Activated effector memory CD4-positive, alpha-beta T cell treated with Interleukin-2 at 50 U/mL for 16 hours (primary cell): ENCODE results near the gene NUDT1.

Experiments used
- DNase-seq: peaks from one replicate; pipeline ENCODE4 v3.0.0-alpha.2; 2020

The NUDT1 gene

GRCh38 chr7:2241580-2242540 is at the start of gene NUDT1, which contains the start of gene MRM2:
Gene NUDT1, plus strand, starts transcription at chr7:2242226. Its CDS starts 2,349 bp downstream, at chr7:2244575.
Gene MRM2, minus strand, starts transcription at chr7:2242205. Its CDS starts 36 bp downstream, at chr7:2242169.
- DNase-seq, result peak; percentile 56

DNA sequence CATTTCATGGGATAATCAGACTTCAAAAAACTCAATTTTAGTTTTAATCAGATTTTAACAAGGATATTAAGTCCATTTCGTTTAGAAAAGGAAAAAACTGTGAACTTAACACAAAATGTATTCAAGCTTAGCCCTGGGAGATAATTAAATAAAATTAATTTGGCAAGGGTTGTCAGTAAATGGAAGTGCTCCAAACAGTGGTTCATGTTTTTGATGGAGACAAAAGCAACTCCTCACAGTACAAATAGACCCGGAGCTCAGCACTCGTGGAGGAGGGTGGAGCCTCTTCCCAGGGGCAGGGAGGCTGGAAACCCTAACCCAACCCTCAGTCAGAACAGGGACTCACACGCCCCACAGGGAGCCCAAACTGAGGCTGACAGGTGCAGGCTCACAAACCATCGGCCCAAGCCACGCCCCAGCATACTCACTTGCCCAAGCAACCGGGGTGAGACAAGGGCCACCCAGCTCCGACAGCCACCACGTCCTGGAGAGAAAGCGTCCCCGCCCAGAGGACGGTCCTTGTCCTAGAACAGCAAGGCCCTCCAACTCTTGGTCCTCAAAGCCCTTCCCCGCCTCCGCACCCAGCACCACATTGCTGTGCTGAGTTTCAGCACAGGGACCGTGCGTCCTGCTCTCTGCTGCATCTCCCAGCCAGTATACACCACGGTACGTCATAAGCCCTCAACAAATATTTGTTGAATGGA is 49.0 kb upstream of the NUDT1 start:
- DNase-seq, result no peak

DNA sequence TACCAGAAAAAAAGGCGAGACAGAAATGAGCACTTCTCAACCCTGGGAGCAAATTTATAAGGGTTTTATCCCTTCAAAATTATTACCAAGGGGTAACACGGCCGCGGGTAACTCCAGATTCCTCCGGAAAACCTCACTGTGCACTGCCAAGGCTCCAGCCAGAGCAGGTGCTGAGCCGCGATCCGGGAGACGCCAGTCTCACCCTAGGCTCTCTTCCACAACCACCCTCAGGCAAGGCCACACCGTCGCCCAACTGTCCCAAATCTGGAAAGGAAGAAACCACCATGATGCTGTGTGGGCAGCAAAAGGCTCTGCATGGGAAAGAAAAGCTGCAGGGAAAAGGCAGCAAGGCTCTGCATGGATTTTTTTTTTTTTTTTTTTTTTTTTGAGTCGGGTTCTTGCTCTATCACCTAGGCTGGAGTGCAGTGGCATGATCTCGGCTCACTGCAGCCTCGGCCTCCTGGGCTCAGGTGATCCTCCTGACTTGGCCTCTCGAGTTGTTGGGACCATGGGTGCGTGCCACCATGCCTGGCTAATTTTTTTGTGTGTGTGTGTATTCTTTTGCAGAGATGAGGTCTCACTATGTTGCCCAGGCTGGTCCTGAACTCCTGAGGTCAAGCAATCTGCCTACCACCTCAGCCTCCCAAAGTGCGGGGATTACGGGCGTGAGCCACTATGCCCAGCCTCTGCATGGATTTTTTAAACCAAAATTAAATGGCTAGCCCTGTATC is 48.3 kb upstream of the NUDT1 start:
- DNase-seq, result no peak

- no peak for DNase-seq
Measured at GRCh38 chr7:2195400-2196246, 46.4 kb upstream of the NUDT1 start.

DNA sequence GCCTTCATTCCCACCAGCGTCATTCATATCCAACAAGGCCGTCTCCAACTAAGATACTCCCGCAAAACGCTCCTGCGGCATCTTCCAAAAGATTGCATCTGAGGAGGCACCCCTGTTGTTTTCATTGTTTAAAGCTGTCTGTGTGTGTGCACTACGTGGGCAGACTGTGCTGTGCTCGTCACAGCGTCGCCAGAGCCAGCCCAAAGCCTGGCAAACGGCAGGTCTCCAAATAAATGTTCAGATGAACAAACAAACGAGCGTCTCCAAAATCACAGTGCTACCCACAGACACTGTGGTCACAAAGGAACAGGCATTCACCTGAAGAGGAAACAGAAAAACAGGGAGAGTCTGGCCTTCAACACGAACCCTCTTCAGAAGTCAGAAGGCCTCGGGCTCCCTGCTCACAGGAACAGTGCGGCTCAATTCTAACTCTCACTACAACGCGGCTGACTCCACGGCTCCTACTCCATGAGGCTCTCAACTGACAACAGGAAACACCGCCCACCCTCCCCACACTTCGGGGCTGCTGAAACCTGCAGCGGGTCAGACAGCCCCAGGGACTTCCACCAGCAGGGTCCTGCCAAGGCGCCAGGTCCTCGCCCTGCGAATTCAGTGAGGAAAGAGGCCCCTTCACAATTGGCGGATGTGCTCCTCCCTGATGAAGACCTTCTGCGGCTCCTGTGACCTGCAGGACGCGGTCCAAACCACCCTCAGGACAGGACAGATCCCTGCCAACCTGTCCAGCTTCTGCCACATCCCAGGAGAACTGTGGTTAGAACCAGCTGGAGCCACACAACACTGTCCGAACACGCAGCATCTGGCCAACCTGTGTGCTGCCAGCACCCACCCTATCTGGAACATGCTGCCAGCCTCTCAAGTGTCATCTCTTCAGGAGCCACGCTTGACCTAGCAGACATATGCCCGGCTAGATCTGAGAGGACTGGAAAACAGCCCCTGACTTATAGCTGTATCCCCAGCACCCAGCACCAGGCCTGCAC is 45.3 kb upstream of the NUDT1 start:
- no peak for DNase-seq

GRCh38 chr7:2197436-2198155 is 44.4 kb upstream of the NUDT1 start:
- DNase-seq, result no peak

GRCh38 chr7:2198206-2198605 is 43.8 kb upstream of the NUDT1 start:
- no peak for DNase-seq

DNA sequence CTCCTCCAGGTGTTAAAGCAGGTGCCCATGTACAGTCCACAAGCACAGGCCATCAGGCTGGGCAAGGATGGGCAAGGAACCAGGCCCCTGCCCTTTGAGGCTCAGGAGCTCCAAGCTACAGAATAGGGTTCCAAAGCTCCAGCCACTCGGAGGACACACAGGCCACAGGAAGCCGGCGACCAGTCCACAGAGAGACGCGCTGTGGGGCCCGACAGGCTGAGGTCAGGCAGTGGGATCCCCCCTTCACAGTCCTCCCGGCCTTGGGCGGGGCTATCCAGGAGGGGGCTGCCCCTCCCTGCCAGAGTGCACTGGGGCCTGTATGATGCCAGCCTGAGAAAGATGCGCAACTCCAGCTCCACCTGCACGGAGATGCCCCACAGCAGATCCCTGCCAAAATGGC is 43.3 kb upstream of the NUDT1 start:
- DNase-seq, result no peak

GRCh38 chr7:2199528-2199927 is 42.5 kb upstream of the NUDT1 start:
- DNase-seq, result no peak

GRCh38 chr7:2199956-2200583 is 42.0 kb upstream of the NUDT1 start:
- DNase-seq, result no peak

DNA sequence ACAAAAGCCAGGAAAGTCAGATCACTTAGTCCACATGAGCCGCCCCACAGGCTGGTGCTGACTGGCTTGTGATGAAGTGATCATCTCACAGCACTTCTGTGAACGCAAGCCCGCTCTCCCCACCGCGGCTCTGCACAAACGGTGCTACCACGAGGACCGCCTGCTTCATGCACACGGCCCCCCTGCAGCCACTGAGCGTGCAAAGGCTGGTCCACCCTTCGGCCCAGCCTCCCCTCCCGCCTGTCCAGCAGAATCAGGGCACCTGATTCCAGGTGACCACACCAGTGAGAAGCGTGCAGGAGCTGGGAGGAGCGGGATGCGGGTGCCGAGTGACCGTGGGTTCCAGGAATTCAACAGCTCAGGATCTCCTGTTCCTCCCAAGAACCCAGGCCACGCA is 41.4 kb upstream of the NUDT1 start:
- no peak for DNase-seq

- DNase-seq, result no peak
Measured at GRCh38 chr7:2201128-2201527, 40.9 kb upstream of the NUDT1 start.

- DNase-seq, result no peak
Measured at GRCh38 chr7:2201686-2202360, 40.2 kb upstream of the NUDT1 start.

DNA sequence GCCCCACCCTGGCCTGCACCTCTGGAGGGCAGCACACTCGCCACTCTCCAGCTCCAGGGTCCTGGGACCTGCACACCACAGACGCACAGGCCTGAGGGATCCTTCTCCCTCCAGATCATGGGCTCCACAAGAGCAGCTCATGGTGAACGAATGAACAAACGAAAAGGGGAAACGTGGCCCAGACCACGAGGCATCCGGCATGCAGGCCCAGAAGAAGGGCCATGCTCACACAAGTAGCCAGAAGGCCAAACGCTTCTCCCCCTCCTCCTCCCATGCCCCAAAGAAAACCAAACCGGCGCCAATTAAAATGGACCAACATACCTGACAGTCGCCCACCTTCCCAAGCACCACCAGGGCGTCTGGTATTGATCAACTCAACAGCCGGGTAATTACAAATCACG is 39.7 kb upstream of the NUDT1 start:
- DNase-seq, result no peak

- DNase-seq, result no peak
Measured at GRCh38 chr7:2202901-2203765, 38.9 kb upstream of the NUDT1 start.

DNA sequence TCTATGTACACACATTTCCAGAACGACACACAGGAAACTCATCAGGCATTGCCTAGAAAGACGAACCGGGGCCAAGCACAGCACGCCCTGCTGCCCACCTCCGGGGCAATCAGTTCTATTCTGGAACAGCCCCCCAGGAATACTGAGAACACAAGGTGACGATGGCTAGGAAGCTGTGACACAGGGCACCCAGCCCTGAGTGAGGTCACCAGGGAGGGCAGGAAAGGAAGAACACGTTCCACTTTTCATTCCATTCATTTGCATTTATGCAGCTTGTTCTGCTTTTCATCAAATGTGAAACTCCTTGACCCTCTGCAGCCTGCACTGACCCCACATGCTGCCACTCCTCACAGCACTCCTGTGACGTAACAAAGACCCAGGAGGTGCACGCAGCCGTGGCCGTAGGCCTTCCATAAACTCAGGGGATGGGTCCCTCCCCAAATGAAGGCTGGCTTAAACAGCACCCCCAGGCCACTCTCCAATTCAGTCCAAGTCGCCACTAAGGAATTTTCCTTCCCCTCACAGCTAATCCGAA is 38.2 kb upstream of the NUDT1 start:
- DNase-seq, result no peak

- DNase-seq, result no peak
Measured at GRCh38 chr7:2204446-2204845, 37.6 kb upstream of the NUDT1 start.
